H9 (cell line): ENCODE measurements around the gene IRF7. TPM values are rescaled to one million over a fixed set of nuclear protein-coding genes. Genes with fewer than 3 reads are reported as not detected.

ENCODE experiments used
- DNase-seq: peaks from one replicate; pipeline ENCODE4 v3.0.0-alpha.2; 2017
- H2AFZ ChIP-seq: one replicate; pipeline ENCODE4 v1.6.1; 2013; ENCODE audit warnings: mild to moderate bottlenecking, low read length, control low read depth, moderate library complexity
- H2AK5ac ChIP-seq: 2 replicates; pipeline ENCODE4 v1.6.1; 2013; ENCODE audit warnings: low read length, control low read depth, mixed read lengths; ENCODE audit not compliant: insufficient read length
- H2BK120ac ChIP-seq: one replicate; pipeline ENCODE4 v1.6.1; 2013; ENCODE audit warnings: low read depth, mild to moderate bottlenecking, low read length, control low read depth, inconsistent platforms; ENCODE audit not compliant: poor library complexity, severe bottlenecking
- H2BK12ac ChIP-seq: 2 replicates; pipeline ENCODE4 v1.6.1; 2013; ENCODE audit warnings: low read length, control low read depth, mixed read lengths, low read depth; ENCODE audit not compliant: insufficient read length
- H2BK15ac ChIP-seq: 2 replicates; pipeline ENCODE4 v1.6.1; 2013; ENCODE audit warnings: low read depth, low read length, control low read depth
- H2BK20ac ChIP-seq: one replicate; pipeline ENCODE4 v1.6.1; 2013; ENCODE audit warnings: low read depth, mild to moderate bottlenecking, low read length, control low read depth, inconsistent platforms; ENCODE audit not compliant: poor library complexity, severe bottlenecking
- H2BK5ac ChIP-seq: 2 replicates; pipeline ENCODE4 v1.6.1; 2013; ENCODE audit warnings: low read length, control low read depth, mixed read lengths; ENCODE audit not compliant: insufficient read length
- H3K14ac ChIP-seq: 2 replicates; pipeline ENCODE4 v1.6.1; 2013; ENCODE audit warnings: low read length, control low read depth; ENCODE audit not compliant: insufficient read depth
- H3K18ac ChIP-seq: 2 replicates; pipeline ENCODE4 v1.6.1; 2013; ENCODE audit warnings: low read depth, mild to moderate bottlenecking, mixed read lengths, low read length, control low read depth; ENCODE audit not compliant: insufficient read length
- H3K23ac ChIP-seq: 2 replicates; pipeline ENCODE4 v1.6.1; 2013; ENCODE audit warnings: low read length, control low read depth, mixed read lengths, low read depth; ENCODE audit not compliant: insufficient read length
- H3K23me2 ChIP-seq: 2 replicates; pipeline ENCODE4 v1.6.1; 2013; ENCODE audit warnings: low read depth, mild to moderate bottlenecking, mixed read lengths, low read length, control low read depth; ENCODE audit not compliant: insufficient read length, poor library complexity, severe bottlenecking
- H3K27ac ChIP-seq: 2 replicates; pipeline ENCODE4 v1.5.1; 2013; ENCODE audit warnings: low read length, control low read depth, mixed read lengths, low read depth; ENCODE audit not compliant: insufficient read length
- H3K27me3 ChIP-seq: 2 replicates; pipeline ENCODE4 v1.6.1; 2013; ENCODE audit warnings: low read length, control low read depth, inconsistent platforms; ENCODE audit not compliant: insufficient read depth
- H3K4ac ChIP-seq: 2 replicates; pipeline ENCODE4 v1.6.1; 2013; ENCODE audit warnings: low read depth, mild to moderate bottlenecking, control low read depth, inconsistent platforms, low read length, moderate library complexity
- H3K4me1 ChIP-seq: 2 replicates; pipeline ENCODE4 v1.6.1; 2013; ENCODE audit warnings: low read length, control low read depth, inconsistent platforms; ENCODE audit not compliant: insufficient read depth
- H3K4me2 ChIP-seq: 2 replicates; pipeline ENCODE4 v1.6.1; 2013; ENCODE audit warnings: low read length, control low read depth, mixed read lengths; ENCODE audit not compliant: insufficient read length, insufficient read depth
- H3K56ac ChIP-seq: 2 replicates; pipeline ENCODE4 v1.6.1; 2013; ENCODE audit warnings: low read depth, mild to moderate bottlenecking, mixed read lengths, low read length, control low read depth; ENCODE audit not compliant: insufficient read length
- H3K79me1 ChIP-seq: 2 replicates; pipeline ENCODE4 v1.6.1; 2013; ENCODE audit warnings: low read depth, mild to moderate bottlenecking, moderate library complexity, low read length, control low read depth, inconsistent platforms; ENCODE audit not compliant: insufficient read depth, poor library complexity, severe bottlenecking
- H3K79me2 ChIP-seq: 2 replicates; pipeline ENCODE4 v1.6.1; 2013; ENCODE audit warnings: low read length, control low read depth, inconsistent platforms; ENCODE audit not compliant: insufficient read depth
- H3K9ac ChIP-seq: 2 replicates; pipeline ENCODE4 v1.6.1; 2013; ENCODE audit warnings: low read length, control low read depth, mixed read lengths; ENCODE audit not compliant: insufficient read length; ENCODE audit errors: extremely low read depth
- H3K9me3 ChIP-seq: one replicate; pipeline ENCODE4 v1.6.1; 2013; ENCODE audit warnings: low read depth, low read length, inconsistent platforms; ENCODE audit not compliant: control insufficient read depth
- H3T11ph ChIP-seq: one replicate; pipeline ENCODE4 v1.6.1; 2013; ENCODE audit warnings: mild to moderate bottlenecking, low read length, control low read depth, inconsistent platforms
- H4K20me1 ChIP-seq: one replicate; pipeline ENCODE4 v1.6.1; 2013; ENCODE audit not compliant: control insufficient read depth, insufficient read length, insufficient read depth
- H4K5ac ChIP-seq: 2 replicates; pipeline ENCODE4 v1.6.1; 2013; ENCODE audit warnings: low read depth, mild to moderate bottlenecking, mixed read lengths, low read length, control low read depth; ENCODE audit not compliant: insufficient read length
- H4K8ac ChIP-seq: replicated peaks from 2 replicates; pipeline ENCODE4 v1.6.1; 2013; ENCODE audit warnings: low read length, control low read depth, mixed read lengths, low read depth; ENCODE audit not compliant: insufficient read length
- H4K91ac ChIP-seq: 2 replicates; pipeline ENCODE4 v1.6.1; 2013; ENCODE audit warnings: low read depth, mild to moderate bottlenecking, moderate library complexity, mixed read lengths, low read length, control low read depth; ENCODE audit not compliant: insufficient read length
- H3K27ac Mint-ChIP-seq, 3 experiments: 2 replicates in 2 of 3; 3 replicates in 1 of 3; pipeline ENCODE4 v1.8.0; 2020 to 2021; ENCODE audit warnings: mixed read lengths in 3 of 3, mild to moderate bottlenecking in 1 of 3, moderate library complexity in 1 of 3
- H3K27me3 Mint-ChIP-seq: 2 replicates; pipeline ENCODE4 v1.8.0; 2021; ENCODE audit warnings: low read depth, mild to moderate bottlenecking, moderate library complexity, mixed read lengths
- H3K36me3 Mint-ChIP-seq, 3 experiments: 2 replicates in 2 of 3; 3 replicates in 1 of 3; pipeline ENCODE4 v1.8.0; 2020 to 2021; ENCODE audit warnings: low read depth in 3 of 3, mixed read lengths in 3 of 3; ENCODE audit not compliant: insufficient read depth in 1 of 3
- H3K4me1 Mint-ChIP-seq, 2 experiments: 2 replicates each; pipeline ENCODE4 v1.8.0; 2020; ENCODE audit warnings: mixed read lengths in 2 of 2
- H3K4me3 Mint-ChIP-seq, 2 experiments: 2 replicates in 1 of 2; 3 replicates in 1 of 2; pipeline ENCODE4 v1.8.0; 2020 to 2021; ENCODE audit warnings: mild to moderate bottlenecking in 2 of 2, mixed read lengths in 2 of 2, moderate library complexity in 1 of 2
- H3K9me3 Mint-ChIP-seq, 2 experiments: 2 replicates in 1 of 2; 3 replicates in 1 of 2; pipeline ENCODE4 v1.8.0; 2020; ENCODE audit warnings: mild to moderate bottlenecking in 2 of 2, mixed read lengths in 2 of 2, moderate library complexity in 1 of 2
- WGBS: extraction: QIAGEN DNeasy Blood & Tissue Kit; methylation state at CpG from one replicate; pipeline ENCODE4 v1.1.7; 2013; ENCODE audit warnings: missing lambda C conversion rate, low lambda C conversion rate, mixed read lengths; ENCODE audit not compliant: insufficient read length; ENCODE audit errors: extremely low coverage; 5-methylcytosine and 5-hydroxymethylcytosine counted together
- total RNA-seq: library from RNA; stranded (reverse); gene quantifications from 2 replicates; pipeline ENCODE4 v1.2.1, GENCODE V29; 2021
- TF ChIP-seq, protein P1 (sequence below): fragments of 200-600 bp; sonication (generic); conservative IDR thresholded peaks from 3 replicates; pipeline ENCODE4 v1.8.0; 2021; ENCODE audit warnings: antibody characterized with exemption, mild to moderate bottlenecking

The IRF7 gene
- total RNA-seq, 1 experiment from 2014 or later = 9.8 TPM

DNA sequence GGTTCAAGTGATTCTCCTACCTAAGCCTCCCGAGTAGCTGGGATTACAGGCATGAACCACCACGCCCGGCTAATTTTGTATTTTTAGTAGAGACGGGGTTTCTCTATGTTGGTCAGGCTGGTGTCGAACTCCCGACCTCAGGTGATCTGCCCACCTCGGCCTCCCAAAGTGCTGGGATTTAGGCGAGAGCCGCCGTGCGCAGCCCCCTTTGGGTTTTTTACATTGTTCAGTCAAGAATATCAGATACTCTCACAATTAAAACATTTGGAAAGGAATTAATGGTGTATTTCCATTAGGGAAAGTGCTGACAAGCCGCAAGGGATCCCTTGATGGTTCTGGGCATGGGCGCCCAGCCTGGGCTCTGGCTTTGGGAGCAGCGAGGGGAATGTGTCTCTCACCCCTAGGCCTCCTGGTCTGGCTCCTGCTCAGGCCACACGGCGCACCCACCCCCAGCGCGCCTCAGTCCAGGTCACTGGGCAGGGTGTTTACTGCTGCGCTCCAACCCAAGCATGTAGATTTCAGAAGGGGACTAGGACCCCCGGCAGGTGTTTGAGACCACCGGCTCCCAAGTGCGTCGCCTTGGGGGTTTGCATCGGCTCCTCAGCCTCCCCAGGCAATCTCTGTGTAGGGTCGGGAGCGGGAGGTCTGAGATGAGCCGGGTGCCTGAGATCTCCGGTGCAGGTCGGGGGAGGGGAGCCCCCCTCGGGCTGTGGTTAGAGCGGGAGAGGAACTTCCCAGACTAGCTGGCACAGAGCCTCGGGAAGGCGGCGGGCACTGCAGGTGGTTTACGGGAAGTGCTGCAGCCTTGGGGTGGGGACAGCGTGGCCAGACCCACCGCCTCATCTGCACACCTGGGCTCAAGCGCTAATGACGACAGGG, 809 bp upstream of the IRF7 start:
- no peak overlapping the region for H3K23ac ChIP-seq
- no CpG with 5 or more reads among the region's 39 CpGs for WGBS
- H3K23me2 ChIP-seq = peaks cover 4% of the 10 kb centered on the region
- H3K4ac ChIP-seq = no peak overlapping the region
- peak overlapping the region; percentile 73 to 82; a peak in 4 of 5 replicates for H3K4me3 Mint-ChIP-seq
- no peaks in the 10 kb centered on the region for H3K79me2 ChIP-seq
- H3K9me3 Mint-ChIP-seq = no peaks in the 10 kb centered on the region
- H4K8ac ChIP-seq = no peak overlapping the region
- no peak overlapping the region for H3K9ac ChIP-seq
- H2BK12ac ChIP-seq = no peak overlapping the region
- H2BK15ac ChIP-seq = no peak overlapping the region
- H4K20me1 ChIP-seq = no peaks in the 10 kb centered on the region
- H3K4me1 ChIP-seq = no peaks in the 10 kb centered on the region
- no peak overlapping the region for H2BK5ac ChIP-seq
- H3K36me3 Mint-ChIP-seq = peaks cover 3 to 13% (median 12%) of the 10 kb centered on the region in 3 experiments; a peak in 6 of 7 replicates
- TF ChIP-seq, protein P1, sequence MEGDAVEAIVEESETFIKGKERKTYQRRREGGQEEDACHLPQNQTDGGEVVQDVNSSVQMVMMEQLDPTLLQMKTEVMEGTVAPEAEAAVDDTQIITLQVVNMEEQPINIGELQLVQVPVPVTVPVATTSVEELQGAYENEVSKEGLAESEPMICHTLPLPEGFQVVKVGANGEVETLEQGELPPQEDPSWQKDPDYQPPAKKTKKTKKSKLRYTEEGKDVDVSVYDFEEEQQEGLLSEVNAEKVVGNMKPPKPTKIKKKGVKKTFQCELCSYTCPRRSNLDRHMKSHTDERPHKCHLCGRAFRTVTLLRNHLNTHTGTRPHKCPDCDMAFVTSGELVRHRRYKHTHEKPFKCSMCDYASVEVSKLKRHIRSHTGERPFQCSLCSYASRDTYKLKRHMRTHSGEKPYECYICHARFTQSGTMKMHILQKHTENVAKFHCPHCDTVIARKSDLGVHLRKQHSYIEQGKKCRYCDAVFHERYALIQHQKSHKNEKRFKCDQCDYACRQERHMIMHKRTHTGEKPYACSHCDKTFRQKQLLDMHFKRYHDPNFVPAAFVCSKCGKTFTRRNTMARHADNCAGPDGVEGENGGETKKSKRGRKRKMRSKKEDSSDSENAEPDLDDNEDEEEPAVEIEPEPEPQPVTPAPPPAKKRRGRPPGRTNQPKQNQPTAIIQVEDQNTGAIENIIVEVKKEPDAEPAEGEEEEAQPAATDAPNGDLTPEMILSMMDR = no peak
- H3K27me3 ChIP-seq = no peaks in the 10 kb centered on the region
- H2AK5ac ChIP-seq = no peak overlapping the region
- H3K27ac Mint-ChIP-seq = peak overlapping the region in 1 of 3 experiments; percentile 44; a peak in 1 of 7 replicates
- no peaks in the 10 kb centered on the region for H3K9me3 ChIP-seq
- no peak overlapping the region for H2BK120ac ChIP-seq
- no peaks in the 10 kb centered on the region for H3K27me3 Mint-ChIP-seq
- H3T11ph ChIP-seq = no peak overlapping the region
- H3K4me1 Mint-ChIP-seq = peaks cover 4 to 6% of the 10 kb centered on the region in 2 experiments; a peak in 3 of 4 replicates
- no peak overlapping the region for H2AFZ ChIP-seq
- no peak overlapping the region for H3K18ac ChIP-seq
- no peak overlapping the region for H4K5ac ChIP-seq
- no peak overlapping the region for H3K56ac ChIP-seq
- no peak overlapping the region for H3K27ac ChIP-seq
- peak overlapping the region; percentile 35 for H3K4me2 ChIP-seq
- no peak for DNase-seq
- no peak overlapping the region for H3K14ac ChIP-seq
- H3K79me1 ChIP-seq = no peaks in the 10 kb centered on the region
- no peak overlapping the region for H4K91ac ChIP-seq
- no peak overlapping the region for H2BK20ac ChIP-seq
